GM08714 (cell line): ENCODE measurements around the gene MAST3.

Source experiments
- H3K4me3 ChIP-seq: fragments of 200-500 bp; sonication (Bioruptor generic); 2 replicates; pipeline ENCODE4 v1.5.1; 2014; ENCODE audit warnings: mild to moderate bottlenecking, low read length, inconsistent platforms
- ZNF274 ChIP-seq: IDR thresholded peaks from 2 replicates; pipeline ENCODE4 v1.6.1; 2012; ENCODE audit warnings: mild to moderate bottlenecking, low read depth, low read length

MAST3 gene

GRCh38 chr19:18164072-18164471, 66.5 kb downstream of the MAST3 start:
- H3K4me3 ChIP-seq, result no peak overlapping the region
- TF ChIP-seq ZNF274, result no peak

- TF ChIP-seq ZNF274, result no peak
- H3K4me3 ChIP-seq, result no peak overlapping the region
Measured at GRCh38 chr19:18165794-18166544, 68.4 kb downstream of the MAST3 start.

DNA sequence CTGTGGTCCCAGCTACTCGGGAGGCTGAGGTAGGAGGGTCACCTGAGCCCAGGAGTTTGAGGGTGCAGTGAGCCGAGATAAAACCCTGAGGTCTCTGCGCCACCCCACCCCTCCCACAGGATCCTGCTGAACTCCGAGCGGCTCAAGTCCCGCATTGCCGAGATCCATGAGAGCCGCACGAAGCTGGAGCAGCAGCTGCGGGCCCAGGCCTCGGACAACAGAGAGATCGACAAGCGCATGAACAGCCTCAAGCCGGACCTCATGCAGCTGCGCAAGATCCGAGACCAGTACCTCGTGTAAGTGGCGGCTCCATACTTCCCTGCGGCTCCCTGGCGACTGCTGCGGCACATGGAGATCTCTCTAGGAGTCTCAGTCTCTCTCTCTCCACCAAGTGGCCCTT, 69.4 kb downstream of the MAST3 start:
- TF ChIP-seq ZNF274, result no peak
- no peak overlapping the region for H3K4me3 ChIP-seq

DNA sequence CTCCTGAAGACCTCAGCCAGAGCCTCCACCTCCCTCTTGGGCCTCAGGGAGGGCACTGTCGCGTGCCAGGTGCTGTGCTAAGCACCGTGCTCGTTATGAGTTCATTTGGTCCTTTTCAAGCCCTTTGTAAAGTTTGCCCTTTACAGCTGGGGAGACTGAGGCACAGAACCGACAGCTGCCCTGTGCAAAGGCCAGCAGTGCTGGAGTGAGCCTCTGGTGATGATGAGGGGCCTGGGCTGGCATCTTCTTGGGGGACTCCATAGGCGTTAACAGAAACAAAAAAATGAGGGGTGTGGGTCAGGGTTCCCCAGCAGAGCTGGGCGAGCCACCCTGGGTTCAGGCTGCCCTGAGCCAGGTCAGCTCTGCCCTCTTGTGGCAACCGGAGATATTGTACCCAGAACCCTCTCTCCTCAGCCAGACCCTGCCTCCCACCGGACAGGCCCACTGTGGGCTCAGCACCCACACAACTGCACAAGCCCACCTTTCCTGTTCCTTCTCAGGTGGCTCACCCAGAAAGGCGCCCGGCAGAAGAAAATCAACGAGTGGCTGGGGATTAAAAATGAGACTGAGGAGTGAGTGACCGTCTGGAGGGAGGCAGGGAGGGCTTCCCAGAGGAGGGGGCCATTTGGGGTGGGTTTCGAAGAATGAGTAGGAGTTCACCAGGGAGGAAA, 70.5 kb downstream of the MAST3 start:
- TF ChIP-seq ZNF274, result no peak
- no peak overlapping the region for H3K4me3 ChIP-seq

DNA sequence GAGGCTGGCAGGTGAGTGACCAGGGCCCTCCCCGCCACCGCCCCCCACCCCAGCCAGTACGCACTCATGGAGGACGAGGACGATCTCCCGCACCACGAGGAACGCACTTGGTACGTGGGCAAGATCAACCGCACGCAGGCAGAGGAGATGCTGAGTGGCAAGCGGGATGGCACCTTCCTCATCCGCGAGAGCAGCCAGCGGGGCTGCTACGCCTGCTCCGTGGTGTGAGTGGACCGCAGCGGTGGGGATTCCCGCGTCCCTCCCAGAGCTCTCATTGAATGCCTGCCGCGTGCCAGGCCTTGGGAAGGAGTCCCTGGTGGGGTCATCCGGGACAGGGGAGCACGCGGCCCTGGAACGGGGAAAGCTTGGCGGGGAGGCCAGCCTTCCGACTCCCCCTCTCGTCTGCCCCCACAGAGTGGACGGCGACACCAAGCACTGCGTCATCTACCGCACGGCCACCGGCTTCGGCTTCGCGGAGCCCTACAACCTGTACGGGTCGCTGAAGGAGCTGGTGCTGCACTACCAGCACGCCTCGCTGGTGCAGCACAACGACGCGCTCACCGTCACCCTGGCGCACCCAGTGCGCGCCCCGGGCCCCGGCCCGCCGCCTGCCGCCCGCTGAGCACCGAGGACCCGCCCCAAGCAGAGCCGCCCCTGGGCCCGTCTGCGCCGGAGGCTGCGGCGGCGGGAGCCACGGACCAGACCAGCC, 71.2 kb downstream of the MAST3 start:
- H3K4me3 ChIP-seq, result no peak overlapping the region

GRCh38 chr19:18170714-18171255, 73.2 kb downstream of the MAST3 start:
- H3K4me3 ChIP-seq, result no peak overlapping the region; the same call in 1 of the 2 replicates

More for the DNA sequence above, 71.2 kb downstream of the MAST3 start:
- TF ChIP-seq ZNF274, result no peak

DNA sequence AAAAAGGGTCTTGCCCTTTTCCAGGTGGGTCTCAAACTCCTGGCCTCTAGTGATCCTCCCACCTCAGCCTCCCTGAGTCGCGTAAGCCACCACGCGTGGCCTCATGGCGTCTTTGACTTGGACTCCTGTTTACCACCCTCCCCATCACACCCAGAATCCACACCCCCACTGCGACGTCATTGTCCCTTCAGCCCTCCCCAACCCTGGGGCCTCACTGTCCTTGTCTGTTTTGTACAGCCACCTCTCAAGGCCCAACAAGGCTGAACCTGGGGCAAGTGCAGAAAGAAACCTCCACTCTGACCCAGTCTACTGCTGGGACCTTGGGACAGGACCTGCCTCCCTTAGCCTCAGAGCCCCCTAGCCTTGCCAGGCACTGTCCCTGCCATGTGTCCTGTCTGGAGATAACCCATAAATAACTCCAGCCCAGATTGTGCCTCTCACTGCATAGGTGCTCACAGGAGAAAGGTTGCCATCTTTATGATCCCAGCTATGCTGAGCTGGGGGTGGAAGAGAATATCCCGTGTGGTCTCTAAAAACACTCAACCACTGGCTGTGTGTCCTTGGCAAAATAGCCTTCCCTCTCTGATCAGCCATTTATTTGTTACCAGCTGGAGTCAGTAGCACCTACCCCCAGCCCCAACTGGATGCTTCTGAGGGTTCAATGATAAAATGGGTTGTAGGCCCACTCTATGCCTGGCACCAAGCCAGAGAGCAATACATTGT, 74.2 kb downstream of the MAST3 start:
- no peak for TF ChIP-seq ZNF274

More at GRCh38 chr19:18170714-18171255, 73.2 kb downstream of the MAST3 start:
- TF ChIP-seq ZNF274, result no peak

DNA sequence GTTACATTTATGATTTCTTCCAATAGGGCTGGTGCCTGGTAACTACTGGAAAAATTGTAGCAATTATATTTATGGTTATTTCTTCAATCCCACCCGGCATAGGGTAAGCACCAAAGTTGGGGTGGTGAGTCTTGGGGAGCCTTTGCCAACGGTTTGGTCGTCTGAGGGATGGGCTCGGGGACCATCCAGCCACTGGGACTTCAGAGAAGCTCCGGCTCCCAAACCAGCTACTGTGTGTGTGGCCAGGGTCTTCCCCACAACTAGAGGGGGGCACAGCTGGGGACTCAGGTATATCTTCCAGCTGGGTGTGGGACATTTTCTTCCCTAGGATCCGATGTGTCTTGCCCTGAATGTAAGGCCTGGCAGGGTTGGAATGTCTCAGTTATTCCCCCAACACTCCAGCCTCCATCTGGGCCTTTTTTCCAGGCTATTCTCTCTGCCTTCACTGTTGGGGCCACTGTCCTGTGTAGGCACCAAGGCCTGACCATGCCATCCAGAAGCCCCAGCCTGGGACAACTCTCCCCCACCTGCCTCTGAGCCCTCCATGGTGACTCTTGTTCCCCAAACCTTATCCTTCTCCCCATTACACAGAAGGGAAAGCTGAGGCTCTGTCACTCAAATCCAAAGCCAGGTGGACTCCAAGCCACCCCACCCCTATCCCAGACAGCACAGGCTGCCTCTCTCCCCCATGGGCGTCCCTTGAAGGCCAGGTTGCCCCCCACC, 74.9 kb downstream of the MAST3 start:
- no peak overlapping the region for H3K4me3 ChIP-seq
- no peak for TF ChIP-seq ZNF274

More for the DNA sequence above, 74.2 kb downstream of the MAST3 start:
- no peak overlapping the region for H3K4me3 ChIP-seq

- H3K4me3 ChIP-seq, result peak overlapping the region; percentile 21; the same call in 1 of the 2 replicates
- no peak for TF ChIP-seq ZNF274
Measured at GRCh38 chr19:18173054-18173571, 75.5 kb downstream of the MAST3 start.

DNA sequence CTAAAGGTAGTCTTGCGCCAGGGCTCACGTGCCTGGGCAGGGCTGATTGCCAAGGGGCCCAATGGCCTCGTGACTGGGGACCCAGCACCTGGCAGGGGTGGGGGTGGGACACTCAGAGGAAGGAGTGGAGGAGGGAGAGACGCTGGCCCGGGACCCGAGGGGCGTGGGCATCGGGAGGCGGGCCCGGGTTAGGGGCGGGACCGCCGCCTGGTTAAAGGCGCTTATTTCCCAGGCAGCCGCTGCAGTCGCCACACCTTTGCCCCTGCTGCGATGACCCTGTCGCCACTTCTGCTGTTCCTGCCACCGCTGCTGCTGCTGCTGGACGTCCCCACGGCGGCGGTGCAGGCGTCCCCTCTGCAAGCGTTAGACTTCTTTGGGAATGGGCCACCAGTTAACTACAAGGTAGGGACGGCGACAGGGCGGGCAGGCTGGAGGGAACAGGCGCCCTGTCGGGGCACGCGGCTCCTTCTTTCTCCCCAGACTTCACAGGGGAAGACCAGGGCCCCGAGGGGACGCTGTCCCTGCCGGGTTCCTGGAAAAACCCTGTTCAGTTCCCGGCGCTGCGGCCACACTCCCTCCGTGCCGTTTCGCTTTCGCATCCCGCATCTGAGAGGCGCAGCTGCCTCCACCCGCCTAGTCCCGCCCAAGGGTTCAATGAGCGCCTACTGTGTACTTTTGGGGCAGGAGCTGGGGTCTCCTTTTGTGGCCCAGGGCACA, 76.2 kb downstream of the MAST3 start, which contains the start of gene IFI30:
TSS of gene IFI30 (plus strand) at position 242 of the 717 bp plus-strand sequence. CDS start at position 271, 29 bp downstream.
- TF ChIP-seq ZNF274, result no peak
- H3K4me3 ChIP-seq, result peak within 1 kb of the TSS; percentile 68

DNA sequence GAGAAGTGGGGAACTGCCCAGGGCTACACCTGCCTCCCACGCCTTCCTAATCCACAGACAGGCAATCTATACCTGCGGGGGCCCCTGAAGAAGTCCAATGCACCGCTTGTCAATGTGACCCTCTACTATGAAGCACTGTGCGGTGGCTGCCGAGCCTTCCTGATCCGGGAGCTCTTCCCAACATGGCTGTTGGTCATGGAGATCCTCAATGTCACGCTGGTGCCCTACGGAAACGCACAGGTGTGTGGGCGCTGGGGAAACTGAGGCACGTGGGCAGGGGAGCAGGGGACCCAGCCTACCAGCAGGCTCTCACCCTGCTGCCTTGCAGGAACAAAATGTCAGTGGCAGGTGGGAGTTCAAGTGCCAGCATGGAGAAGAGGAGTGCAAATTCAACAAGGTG, 77.4 kb downstream of the MAST3 start:
- no peak for TF ChIP-seq ZNF274
- peak overlapping the region; percentile 68; the same call in 1 of the 2 replicates for H3K4me3 ChIP-seq
